RCC 7860 (cell line): ENCODE results near the gene PCDHA1.
"Not testable (repeated sequence)": the region's sequence is repeated elsewhere in the genome, so short reads cannot be mapped to it uniquely, and the experiment has no call there.

ENCODE experiments used
- DNase-seq: peaks from one replicate; pipeline ENCODE4 v3.0.0-alpha.2; 2015; ENCODE audit warnings: low spot score
- FAIRE-seq: peaks from 2 replicates; lab custom pipeline; 2012; peaks lifted over from hg19 to GRCh38; lab: Jason Lieb, UNC

The PCDHA1 gene

DNA sequence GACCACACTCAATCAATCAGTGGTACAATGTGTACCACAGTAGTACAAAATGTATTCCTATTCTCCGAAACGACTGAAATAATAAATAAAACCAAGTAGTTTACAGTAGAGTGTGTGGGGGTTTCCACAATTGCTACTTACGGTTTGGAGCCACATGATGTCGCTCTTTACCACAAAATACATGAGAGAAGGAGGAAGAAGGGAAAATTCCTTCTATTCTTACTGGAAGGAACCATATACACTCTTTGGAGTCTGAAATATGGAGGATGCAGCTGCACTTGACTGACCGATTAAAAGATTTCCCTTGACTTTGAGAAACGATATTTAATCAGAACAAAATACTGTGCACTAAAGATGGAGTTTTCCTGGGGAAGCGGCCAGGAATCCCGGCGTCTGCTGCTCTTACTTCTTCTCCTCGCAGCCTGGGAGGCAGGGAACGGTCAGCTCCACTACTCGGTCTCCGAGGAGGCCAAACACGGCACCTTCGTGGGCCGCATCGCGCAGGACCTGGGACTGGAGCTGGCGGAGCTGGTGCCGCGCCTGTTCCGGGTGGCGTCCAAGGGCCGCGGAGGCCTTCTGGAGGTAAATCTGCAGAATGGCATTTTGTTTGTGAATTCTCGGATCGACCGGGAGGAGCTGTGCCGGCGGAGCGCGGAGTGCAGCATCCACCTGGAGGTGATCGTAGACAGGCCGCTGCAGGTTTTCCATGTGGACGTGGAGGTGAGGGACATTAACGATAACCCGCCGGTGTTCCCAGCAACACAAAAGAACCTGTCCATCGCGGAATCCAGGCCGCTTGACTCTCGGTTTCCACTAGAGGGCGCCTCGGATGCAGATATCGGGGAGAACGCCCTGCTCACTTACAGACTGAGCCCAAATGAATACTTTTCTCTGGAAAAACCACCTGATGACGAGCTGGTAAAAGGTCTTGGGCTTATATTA, 21.2 kb downstream of the PCDHA1 start, which contains the start of gene PCDHA4:
Gene PCDHA4, plus strand, starts transcription at position 235 of the 942 bp plus-strand sequence.
- DNase-seq (no peak), FAIRE-seq (no peak)

DNA sequence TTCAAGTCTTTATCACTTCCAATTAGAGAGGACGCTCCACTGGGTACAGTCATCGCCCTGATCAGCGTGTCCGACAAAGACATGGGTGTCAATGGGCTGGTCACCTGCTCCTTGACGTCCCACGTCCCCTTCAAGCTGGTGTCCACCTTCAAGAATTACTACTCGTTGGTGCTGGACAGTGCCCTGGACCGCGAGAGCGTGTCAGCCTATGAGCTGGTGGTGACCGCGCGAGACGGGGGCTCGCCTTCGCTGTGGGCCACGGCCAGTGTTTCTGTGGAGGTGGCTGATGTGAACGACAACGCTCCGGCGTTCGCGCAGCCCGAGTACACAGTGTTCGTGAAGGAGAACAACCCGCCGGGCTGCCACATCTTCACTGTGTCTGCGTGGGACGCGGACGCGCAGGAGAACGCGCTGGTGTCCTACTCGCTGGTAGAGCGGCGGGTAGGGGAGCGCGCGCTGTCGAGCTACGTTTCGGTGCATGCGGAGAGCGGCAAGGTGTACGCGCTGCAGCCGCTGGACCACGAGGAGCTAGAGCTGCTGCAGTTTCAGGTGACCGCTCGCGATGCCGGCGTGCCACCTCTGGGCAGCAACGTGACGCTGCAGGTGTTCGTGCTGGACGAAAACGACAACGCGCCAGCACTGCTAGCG, 22.4 kb downstream of the PCDHA1 start:
- not testable (repeated sequence) for DNase-seq, FAIRE-seq

GRCh38 chr5:140808889-140809291, 22.9 kb downstream of the PCDHA1 start:
- DNase-seq (no peak), FAIRE-seq (no peak)

DNA sequence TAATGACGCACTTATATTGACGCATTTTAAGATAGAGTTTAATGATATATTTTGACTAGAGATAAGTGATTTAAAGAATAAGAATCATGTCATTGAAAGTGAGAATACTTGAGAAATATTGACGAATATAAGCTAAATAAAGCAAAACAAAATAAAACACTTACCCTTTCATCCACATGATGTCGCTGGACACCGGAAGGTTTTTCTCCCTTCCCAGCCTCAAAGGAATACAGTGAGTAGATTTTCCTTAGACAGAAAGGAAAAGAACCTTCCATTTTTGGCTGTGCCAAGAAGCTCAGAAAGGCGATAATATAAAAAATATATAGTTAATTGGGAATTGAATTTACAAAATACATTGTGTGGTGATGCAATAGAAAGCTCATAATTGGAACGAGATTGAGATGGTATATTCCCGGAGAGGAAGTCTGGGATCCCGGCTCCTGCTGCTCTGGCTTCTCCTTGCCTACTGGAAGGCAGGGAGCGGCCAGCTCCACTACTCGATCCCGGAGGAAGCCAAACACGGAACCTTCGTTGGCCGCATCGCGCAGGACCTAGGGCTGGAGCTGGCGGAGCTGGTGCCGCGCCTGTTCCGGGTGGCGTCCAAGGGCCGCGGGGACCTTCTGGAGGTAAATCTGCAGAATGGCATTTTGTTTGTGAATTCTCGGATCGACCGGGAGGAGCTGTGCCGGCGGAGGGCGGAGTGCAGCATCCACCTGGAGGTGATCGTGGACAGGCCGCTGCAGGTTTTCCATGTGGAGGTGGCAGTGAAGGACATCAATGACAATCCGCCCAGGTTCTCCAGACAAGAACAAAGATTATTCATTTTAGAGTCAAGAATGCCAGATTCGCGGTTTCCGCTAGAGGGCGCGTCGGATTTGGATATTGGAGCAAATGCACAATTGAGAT, 35.7 kb downstream of the PCDHA1 start, which contains the start of gene PCDHA5:
Gene PCDHA5, plus strand, starts transcription at position 239 of the 906 bp plus-strand sequence.
- FAIRE-seq (no peak), DNase-seq (peak; percentile 6)

DNA sequence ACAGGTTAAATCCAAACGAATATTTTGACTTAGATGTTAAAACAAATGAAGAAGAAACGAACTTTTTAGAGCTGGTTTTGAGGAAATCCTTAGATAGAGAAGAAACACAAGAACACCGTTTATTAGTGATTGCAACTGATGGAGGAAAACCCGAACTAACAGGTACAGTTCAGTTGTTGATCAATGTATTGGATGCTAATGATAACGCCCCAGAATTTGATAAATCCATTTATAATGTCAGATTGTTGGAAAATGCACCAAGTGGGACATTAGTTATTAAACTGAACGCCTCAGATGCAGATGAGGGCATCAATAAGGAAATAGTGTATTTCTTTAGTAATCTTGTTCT, 36.3 kb downstream of the PCDHA1 start:
- FAIRE-seq, result no peak

GRCh38 chr5:140822969-140823368, 37.0 kb downstream of the PCDHA1 start:
- FAIRE-seq, result not testable (repeated sequence)

More for the DNA sequence above, 36.3 kb downstream of the PCDHA1 start:
- DNase-seq, result no peak

DNA sequence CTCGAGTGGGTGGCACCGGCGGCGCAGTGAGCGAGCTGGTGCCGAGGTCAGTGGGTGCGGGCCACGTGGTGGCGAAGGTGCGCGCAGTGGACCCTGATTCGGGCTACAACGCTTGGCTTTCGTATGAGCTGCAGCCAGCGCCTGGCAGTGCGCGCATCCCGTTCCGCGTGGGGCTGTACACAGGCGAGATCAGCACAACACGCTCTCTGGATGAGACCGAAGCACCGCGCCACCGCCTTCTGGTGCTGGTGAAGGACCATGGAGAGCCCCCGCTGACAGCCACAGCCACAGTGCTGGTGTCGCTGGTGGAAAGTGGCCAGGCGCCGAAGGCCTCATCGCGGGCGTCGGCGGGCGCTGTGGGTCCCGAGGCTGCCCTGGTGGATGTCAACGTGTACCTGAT, 37.5 kb downstream of the PCDHA1 start:
- DNase-seq, result no peak
- FAIRE-seq, result no peak

More at GRCh38 chr5:140822969-140823368, 37.0 kb downstream of the PCDHA1 start:
- not testable (repeated sequence) for DNase-seq

DNA sequence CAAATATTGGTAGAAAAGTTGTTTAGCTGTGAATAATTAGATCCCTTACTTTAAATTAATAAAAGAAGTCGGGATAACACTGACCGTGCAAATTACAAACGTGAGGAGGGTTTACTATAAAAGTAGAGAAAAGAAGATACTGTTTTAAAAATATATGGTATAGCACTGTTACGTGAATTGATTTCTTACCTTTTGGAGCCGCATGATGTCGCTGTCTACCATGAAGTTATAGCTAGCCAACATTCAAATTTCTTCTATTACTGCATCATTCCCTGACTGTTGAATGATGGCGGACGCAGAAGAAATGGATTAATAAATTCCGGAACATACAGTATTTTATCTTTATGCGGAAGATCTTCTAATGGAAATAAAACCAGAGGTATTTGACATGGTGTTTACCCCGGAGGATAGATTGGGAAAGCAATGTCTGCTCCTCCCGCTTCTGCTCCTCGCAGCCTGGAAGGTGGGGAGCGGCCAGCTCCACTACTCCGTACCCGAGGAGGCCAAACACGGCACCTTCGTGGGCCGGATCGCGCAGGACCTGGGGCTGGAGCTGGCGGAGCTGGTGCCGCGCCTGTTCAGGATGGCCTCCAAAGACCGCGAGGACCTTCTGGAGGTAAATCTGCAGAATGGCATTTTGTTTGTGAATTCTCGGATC, 41.9 kb downstream of the PCDHA1 start, which contains the start of gene PCDHA6:
Gene PCDHA6, plus strand, starts transcription at position 257 of the 658 bp plus-strand sequence. Its CDS starts 132 bp downstream, at position 389.
- peak; percentile 1 for DNase-seq
- no peak for FAIRE-seq

DNA sequence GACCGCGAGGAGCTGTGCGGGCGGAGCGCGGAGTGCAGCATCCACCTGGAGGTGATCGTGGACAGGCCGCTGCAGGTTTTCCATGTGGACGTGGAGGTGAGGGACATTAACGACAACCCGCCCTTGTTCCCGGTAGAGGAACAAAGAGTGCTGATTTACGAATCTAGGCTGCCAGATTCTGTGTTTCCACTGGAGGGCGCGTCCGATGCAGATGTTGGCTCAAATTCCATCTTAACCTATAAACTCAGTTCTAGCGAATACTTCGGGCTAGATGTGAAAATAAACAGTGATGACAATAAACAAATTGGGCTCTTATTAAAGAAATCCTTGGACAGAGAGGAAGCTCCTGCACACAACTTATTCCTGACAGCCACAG, 42.4 kb downstream of the PCDHA1 start:
- FAIRE-seq (no peak), DNase-seq (no peak)

DNA sequence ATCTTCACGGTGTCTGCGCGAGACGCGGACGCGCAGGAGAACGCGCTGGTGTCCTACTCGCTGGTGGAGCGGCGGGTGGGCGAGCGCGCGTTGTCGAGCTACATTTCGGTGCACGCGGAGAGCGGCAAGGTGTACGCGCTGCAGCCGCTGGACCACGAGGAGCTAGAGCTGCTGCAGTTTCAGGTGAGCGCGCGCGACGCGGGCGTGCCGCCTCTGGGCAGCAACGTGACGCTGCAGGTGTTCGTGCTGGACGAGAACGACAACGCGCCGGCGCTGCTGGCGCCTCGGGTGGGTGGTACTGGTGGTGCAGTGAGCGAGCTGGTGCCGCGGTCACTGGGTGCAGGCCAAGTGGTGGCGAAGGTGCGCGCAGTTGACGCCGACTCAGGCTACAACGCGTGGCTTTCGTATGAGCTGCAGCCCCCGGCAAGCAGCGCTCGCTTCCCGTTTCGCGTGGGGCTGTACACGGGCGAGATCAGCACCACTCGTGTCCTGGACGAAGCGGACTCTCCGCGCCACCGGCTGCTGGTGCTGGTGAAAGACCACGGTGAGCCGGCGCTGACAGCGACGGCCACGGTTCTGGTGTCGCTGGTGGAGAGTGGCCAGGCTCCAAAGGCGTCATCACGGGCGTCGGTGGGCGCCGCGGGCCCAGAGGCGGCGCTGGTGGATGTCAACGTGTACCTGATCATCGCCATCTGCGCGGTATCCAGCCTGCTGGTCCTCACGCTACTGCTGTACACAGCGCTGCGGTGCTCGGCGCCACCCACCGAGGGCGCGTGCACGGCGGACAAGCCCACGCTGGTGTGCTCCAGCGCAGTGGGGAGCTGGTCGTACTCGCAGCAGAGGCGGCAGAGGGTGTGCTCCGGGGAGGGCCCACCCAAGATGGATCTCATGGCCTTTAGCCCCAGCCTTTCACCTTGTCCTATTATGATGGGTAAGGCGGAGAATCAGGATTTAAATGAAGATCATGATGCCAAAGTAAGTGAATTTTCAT, 43.9 kb downstream of the PCDHA1 start:
- FAIRE-seq, result not testable (repeated sequence)

DNA sequence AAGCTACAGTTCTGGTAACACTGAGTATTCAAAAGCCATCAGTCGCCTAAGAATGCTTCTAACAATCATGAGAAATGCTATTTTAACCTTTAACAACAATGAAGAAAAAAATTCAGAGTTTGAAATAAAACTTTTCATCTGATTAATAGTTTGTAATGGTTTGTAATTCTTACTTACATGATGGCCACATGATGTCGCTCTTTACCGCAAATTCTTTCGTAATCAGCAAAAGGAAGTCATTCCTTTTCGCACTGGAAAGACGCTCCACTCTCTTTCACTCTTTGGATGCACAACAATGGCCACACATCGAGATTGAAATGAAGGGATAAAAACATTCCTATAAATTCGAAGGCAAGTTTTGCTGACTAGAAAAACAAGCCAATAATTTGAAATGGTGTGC, 48.1 kb downstream of the PCDHA1 start, which contains the start of gene PCDHA7:
Gene PCDHA7, plus strand, starts transcription at position 277 of the 400 bp plus-strand sequence. Its CDS starts 115 bp downstream, at position 392.
- FAIRE-seq (no peak), DNase-seq (peak; percentile 4)

More for the DNA sequence above, 43.9 kb downstream of the PCDHA1 start:
- not testable (repeated sequence) for DNase-seq

GRCh38 chr5:140834439-140835008, 48.6 kb downstream of the PCDHA1 start:
- not testable (repeated sequence) for FAIRE-seq, DNase-seq

DNA sequence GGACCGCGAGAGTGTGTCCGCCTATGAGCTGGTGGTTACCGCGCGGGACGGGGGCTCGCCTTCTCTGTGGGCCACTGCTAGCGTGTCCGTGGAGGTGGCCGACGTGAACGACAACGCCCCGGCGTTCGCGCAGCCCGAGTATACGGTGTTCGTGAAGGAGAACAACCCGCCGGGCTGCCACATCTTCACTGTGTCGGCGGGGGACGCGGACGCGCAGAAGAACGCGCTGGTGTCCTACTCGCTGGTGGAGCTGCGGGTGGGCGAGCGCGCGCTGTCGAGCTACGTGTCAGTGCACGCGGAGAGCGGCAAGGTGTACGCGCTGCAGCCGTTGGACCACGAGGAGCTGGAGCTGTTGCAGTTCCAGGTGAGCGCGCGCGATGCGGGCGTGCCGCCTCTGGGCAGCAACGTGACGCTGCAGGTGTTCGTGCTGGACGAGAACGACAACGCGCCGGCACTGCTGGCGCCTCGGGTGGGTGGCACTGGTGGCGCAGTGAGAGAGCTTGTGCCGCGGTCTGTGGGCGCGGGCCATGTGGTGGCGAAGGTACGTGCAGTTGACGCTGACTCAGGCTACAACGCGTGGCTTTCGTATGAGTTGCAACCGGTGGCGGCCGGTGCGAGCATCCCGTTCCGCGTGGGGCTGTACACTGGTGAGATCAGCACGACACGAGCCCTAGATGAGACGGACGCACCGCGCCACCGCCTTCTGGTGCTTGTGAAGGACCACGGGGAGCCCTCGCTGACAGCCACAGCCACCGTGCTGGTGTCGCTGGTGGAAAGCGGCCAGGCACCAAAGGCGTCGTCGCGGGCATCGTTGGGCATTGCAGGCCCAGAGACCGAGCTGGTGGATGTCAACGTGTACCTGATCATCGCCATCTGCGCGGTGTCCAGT, 49.9 kb downstream of the PCDHA1 start:
- FAIRE-seq (no peak), DNase-seq (no peak)

- DNase-seq (no peak), FAIRE-seq (no peak)
These were observed 55.3 kb downstream of the PCDHA1 start, which contains the start of gene PCDHA8 for GRCh38 chr5:140840978-140841962. Gene PCDHA8 (plus strand): TSS chr5:140841187. CDS start chr5:140841322, 135 bp downstream.

DNA sequence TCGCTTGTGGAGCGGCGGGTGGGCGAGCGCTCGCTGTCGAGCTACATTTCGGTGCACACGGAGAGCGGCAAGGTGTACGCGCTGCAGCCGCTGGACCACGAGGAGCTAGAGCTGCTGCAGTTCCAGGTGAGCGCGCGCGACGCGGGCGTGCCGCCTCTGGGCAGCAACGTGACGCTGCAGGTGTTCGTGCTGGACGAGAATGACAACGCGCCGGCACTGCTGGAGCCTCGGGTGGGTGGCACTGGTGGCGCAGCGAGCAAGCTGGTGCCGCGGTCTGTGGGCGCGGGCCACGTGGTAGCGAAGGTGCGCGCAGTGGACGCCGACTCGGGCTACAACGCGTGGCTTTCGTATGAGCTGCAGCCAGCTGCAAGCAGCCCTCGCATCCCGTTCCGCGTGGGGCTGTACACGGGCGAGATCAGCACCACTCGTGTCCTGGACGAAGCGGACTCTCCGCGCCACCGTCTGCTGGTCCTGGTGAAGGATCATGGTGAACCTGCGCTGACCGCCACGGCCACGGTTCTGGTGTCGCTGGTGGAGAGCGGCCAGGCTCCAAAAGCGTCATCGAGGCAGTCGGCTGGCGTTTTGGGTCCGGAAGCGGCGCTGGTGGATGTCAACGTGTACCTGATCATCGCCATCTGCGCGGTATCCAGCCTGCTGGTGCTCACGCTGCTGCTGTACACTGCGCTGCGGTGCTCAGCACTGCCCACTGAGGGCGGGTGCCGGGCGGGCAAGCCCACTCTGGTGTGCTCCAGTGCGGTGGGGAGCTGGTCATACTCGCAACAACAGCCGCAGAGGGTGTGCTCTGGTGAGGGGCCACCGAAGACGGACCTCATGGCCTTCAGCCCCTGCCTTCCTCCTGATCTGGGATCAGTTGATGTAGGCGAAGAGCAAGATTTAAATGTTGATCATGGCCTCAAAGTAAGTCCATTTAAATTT, 57.1 kb downstream of the PCDHA1 start:
- no peak for FAIRE-seq
- no peak for DNase-seq
